ENCODE results near the gene PAPSS1.

The PAPSS1 gene

DNA sequence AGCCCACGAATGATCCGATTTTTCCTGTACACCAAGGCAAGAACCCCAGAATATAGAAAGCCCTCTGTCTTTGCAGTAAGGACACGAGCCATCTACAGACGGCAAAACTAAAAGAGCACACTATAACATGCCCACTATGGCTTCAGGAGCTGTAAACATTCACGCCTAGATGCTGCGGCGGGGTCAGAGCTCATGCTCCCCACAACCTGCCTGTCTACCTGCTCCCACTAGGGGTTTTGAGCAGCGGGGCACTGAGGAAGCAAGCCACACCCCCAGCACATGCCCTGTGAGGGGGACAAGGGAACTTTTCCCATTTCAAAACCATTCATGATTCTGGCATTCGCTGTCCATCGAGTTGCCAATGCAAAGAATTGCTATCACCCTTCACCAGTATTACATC lies 144.8 kb downstream of the PAPSS1 start:
- H3K27ac ChIP-seq: no peak overlapping the region
- DNase-seq (ENCODE audit: low read depth, low spot score): no peak

GRCh38 chr4:107572281-107572680 lies 147.8 kb downstream of the PAPSS1 start:
- H3K27ac ChIP-seq: no peak overlapping the region
- no peak for DNase-seq (ENCODE audit: low read depth, low spot score)

- no peak for DNase-seq (ENCODE audit: low read depth, low spot score)
- no peak overlapping the region for H3K27ac ChIP-seq
Measured at GRCh38 chr4:107570952-107571351, 149.1 kb downstream of the PAPSS1 start.

DNA sequence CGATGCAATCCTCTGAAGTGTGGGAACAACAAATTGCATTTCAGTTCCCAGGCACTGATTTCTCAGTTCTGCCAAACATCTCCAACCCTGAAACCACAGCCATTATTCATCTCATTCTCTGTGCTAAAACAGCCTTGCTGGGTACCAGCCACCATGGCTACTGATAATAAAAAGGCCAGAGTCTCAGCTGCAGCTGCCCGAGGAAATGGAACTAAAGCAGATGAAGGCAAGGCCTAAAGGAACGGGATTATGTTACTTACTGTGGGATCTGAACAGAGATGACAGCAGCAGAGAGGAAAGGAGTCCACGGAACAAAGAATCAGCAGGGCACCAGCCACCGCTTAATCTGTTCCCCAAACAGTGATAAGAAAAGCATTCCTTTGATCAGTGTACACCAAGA lies 155.7 kb downstream of the PAPSS1 start:
- no peak for DNase-seq (ENCODE audit: low read depth, low spot score)
- H3K27ac ChIP-seq: no peak overlapping the region

All from epithelial cell of prostate (primary cell).